Caco-2 (cell line): Measurements from ENCODE around the gene POLDIP2. TPM values are rescaled to one million over a fixed set of nuclear protein-coding genes. Genes with fewer than 3 reads are reported as not detected.
A peak's percentile ranks its signal among the peaks of the same experiment; 100 is the strongest.

ENCODE experiments used
- BruUV-seq: library from RNA; stranded (reverse); fragments of 400-500 nt; replicated peaks from 2 replicates; lab custom pipeline; 2021; lab: Mats Ljungman, UMichigan
- CTCF ChIA-PET: fragments of 300-600 bp; sonication (Branson Sonifier 250); formaldehyde crosslinking; loops from one replicate; lab custom pipeline; 2022; ENCODE audit warnings: antibody characterized with exemption; lab: Charles Lee
- POLR2A ChIA-PET: fragments of 300-600 bp; sonication (Branson Sonifier 250); formaldehyde crosslinking; loops from one replicate; lab custom pipeline; 2022; ENCODE audit warnings: antibody characterized with exemption; lab: Charles Lee
- DNase-seq, 2 experiments: peaks; one replicate each; pipeline versions ENCODE4 v3.0.0 to v3.0.0-alpha.2; 2020 to 2022
- H3K27me3 ChIP-seq: replicated peaks from 2 replicates; pipeline ENCODE4 v1.6.0; 2011; ENCODE audit warnings: low read length; ENCODE audit not compliant: control insufficient read depth, insufficient read depth
- H3K36me3 ChIP-seq: 2 replicates; pipeline ENCODE4 v1.5.1; 2011; ENCODE audit warnings: low read length; ENCODE audit not compliant: control insufficient read depth, insufficient read depth
- H3K4me1 ChIP-seq: fragments of 250-450 bp; sonication (Bioruptor Pico); 2 replicates; pipeline ENCODE4 v1.5.1; 2020; ENCODE audit warnings: mild to moderate bottlenecking
- H3K4me3 ChIP-seq: 2 replicates; pipeline ENCODE4 v1.5.1; 2011; ENCODE audit warnings: low read depth, mild to moderate bottlenecking, control low read depth, low read length
- H3K9me3 ChIP-seq: fragments of 250-450 bp; sonication (Bioruptor Pico); 2 replicates; pipeline ENCODE4 v1.5.1; 2020; ENCODE audit warnings: mild to moderate bottlenecking, moderate library complexity
- H3K27ac Mint-ChIP-seq: one replicate; pipeline ENCODE4 v1.8.0; 2022; ENCODE audit warnings: mixed read lengths; ENCODE audit not compliant: unreplicated experiment
- H3K27me3 Mint-ChIP-seq: one replicate; pipeline ENCODE4 v1.8.0; 2022; ENCODE audit warnings: mixed read lengths; ENCODE audit not compliant: insufficient read depth, unreplicated experiment
- H3K36me3 Mint-ChIP-seq: one replicate; pipeline ENCODE4 v1.8.0; 2022; ENCODE audit warnings: mild to moderate bottlenecking, mixed read lengths; ENCODE audit not compliant: insufficient read depth, unreplicated experiment
- H3K4me1 Mint-ChIP-seq: one replicate; pipeline ENCODE4 v1.8.0; 2022; ENCODE audit warnings: low read depth, mixed read lengths; ENCODE audit not compliant: unreplicated experiment
- H3K4me3 Mint-ChIP-seq: one replicate; pipeline ENCODE4 v1.8.0; 2022; ENCODE audit warnings: mild to moderate bottlenecking, moderate library complexity, mixed read lengths; ENCODE audit not compliant: unreplicated experiment
- H3K9me3 Mint-ChIP-seq: one replicate; pipeline ENCODE4 v1.8.0; 2022; ENCODE audit warnings: mixed read lengths; ENCODE audit not compliant: unreplicated experiment
- CTCF ChIP-seq, 2 experiments: fragments of 200-600 bp in 1 of 2; IDR thresholded peaks; 1 replicate in 1 of 2; 2 replicates in 1 of 2; pipeline versions ENCODE4 v1.5.1 to v1.8.0; 2011 to 2022; ENCODE audit warnings: antibody characterized with exemption in 1 of 2, control low read depth in 1 of 2, inconsistent platforms in 1 of 2, low read depth in 1 of 2, low read length in 1 of 2, mild to moderate bottlenecking in 1 of 2, moderate library complexity in 1 of 2; ENCODE audit not compliant: insufficient read depth in 1 of 2, severe bottlenecking in 1 of 2, unreplicated experiment in 1 of 2
- intact Hi-C: fragments of 100-400 bp; cut with micrococcal nuclease; formaldehyde crosslinking; loops from one replicate; pipeline ENCODE4 v1.10.0; 2022; ENCODE audit not compliant: unreplicated experiment
- total RNA-seq: library from RNA; stranded (reverse); gene quantifications from 2 replicates; pipeline ENCODE4 v1.2.3, GENCODE V29; 2022

POLDIP2 gene
- total RNA-seq, 1 experiment from 2014 or later = 257 TPM

GRCh38 chr17:28334171-28334570, 23.2 kb downstream of the POLDIP2 start:
- POLR2A ChIA-PET = interaction anchor here (2.5 to 3.0 kb wide), 5 partner anchors 10 to 36 kb away, joined by 11 to 139 read pairs (median 75); partner anchors contain the start of genes POLDIP2, SARM1, TMEM97 and VTN
- Histone ChIP-seq H3K4me1 (peaks cover 27% of the 10 kb centered on the region), H3K36me3 (peaks cover 9% of the 10 kb centered on the region), H3K27me3 (no peaks in the 10 kb centered on the region), H3K9me3 (no peaks in the 10 kb centered on the region), H3K4me3 (peak overlapping the region; percentile 86)
- intact Hi-C loops = loop anchor here (10.0 kb wide), 1 partner anchor 241 kb away; the partner anchor contains the start of genes ALDOC and PIGS
- peaks cover 33% of the 10 kb centered on the region for H3K4me1 Mint-ChIP-seq
- H3K9me3 Mint-ChIP-seq = no peaks in the 10 kb centered on the region
- H3K36me3 Mint-ChIP-seq = peaks cover 77% of the 10 kb centered on the region
- H3K4me3 Mint-ChIP-seq = peak overlapping the region; percentile 97
- H3K27ac Mint-ChIP-seq = peak overlapping the region; percentile 98
- BruUV-seq = no TSS peak
- H3K27me3 Mint-ChIP-seq = no peaks in the 10 kb centered on the region
- CTCF ChIA-PET = interaction anchor here (2.4 to 3.0 kb wide), 6 partner anchors 15 to 106 kb away, joined by 14 to 44 read pairs (median 36); partner anchors contain the start of genes POLDIP2, SARM1, TMEM97 and VTN
- peak in 1 of 2 experiments; percentile 21 for DNase-seq
- no peak for TF ChIP-seq CTCF (IDR thresholded peaks at IDR 0.05; ENCODE audit: insufficient read depth in 1 of 2, low read depth in 1 of 2, low read length in 1 of 2, severe bottlenecking in 1 of 2, unreplicated experiment in 1 of 2)

GRCh38 chr17:28333083-28333746, 24.1 kb downstream of the POLDIP2 start:
- ChIA-PET POLR2A (interaction anchor here (0.5 kb wide), 1 partner anchor 24 kb away, joined by 3 read pairs; the partner anchor contains the start of gene POLDIP2), CTCF (interaction anchor here (0.6 kb wide), 1 partner anchor 480 kb away, joined by 4 read pairs; no protein-coding TSS in a partner anchor)
- Histone ChIP-seq H3K36me3 (peaks cover 9% of the 10 kb centered on the region), H3K27me3 (no peaks in the 10 kb centered on the region), H3K4me1 (peaks cover 36% of the 10 kb centered on the region), H3K9me3 (no peaks in the 10 kb centered on the region), H3K4me3 (no peak overlapping the region)
- Mint-ChIP-seq H3K36me3 (peaks cover 77% of the 10 kb centered on the region), H3K4me3 (peak overlapping the region; percentile 97), H3K9me3 (no peaks in the 10 kb centered on the region), H3K27me3 (no peaks in the 10 kb centered on the region), H3K4me1 (peaks cover 40% of the 10 kb centered on the region), H3K27ac (no peak overlapping the region)
- TF ChIP-seq CTCF (IDR thresholded peaks at IDR 0.05; ENCODE audit: insufficient read depth in 1 of 2, low read depth in 1 of 2, low read length in 1 of 2, severe bottlenecking in 1 of 2, unreplicated experiment in 1 of 2) = no peak
- peak in 1 of 2 experiments; percentile 36 for DNase-seq
- intact Hi-C loops = loop anchor here (10.0 kb wide), 1 partner anchor 242 kb away; the partner anchor contains the start of genes ALDOC and PIGS
- BruUV-seq = no TSS peak

- Histone ChIP-seq H3K4me1 (peaks cover 40% of the 10 kb centered on the region), H3K27me3 (no peaks in the 10 kb centered on the region), H3K4me3 (no peak overlapping the region), H3K36me3 (peaks cover 10% of the 10 kb centered on the region), H3K9me3 (no peaks in the 10 kb centered on the region)
- H3K9me3 Mint-ChIP-seq = no peaks in the 10 kb centered on the region
- no TSS peak for BruUV-seq
- ChIA-PET POLR2A (interaction anchor here (0.6 kb wide), 1 partner anchor 67 kb away, joined by 3 read pairs; no protein-coding TSS in a partner anchor), CTCF (interaction anchor here (1.1 to 1.3 kb wide), 2 partner anchors 12 to 26 kb away, joined by 4 read pairs; no protein-coding TSS in a partner anchor)
- intact Hi-C loops = loop anchor here (10.0 kb wide), 1 partner anchor 243 kb away; the partner anchor contains the start of genes ALDOC and PIGS
- H3K27ac Mint-ChIP-seq = no peak overlapping the region
- peak in 1 of 2 experiments; percentile 47 for DNase-seq
- TF ChIP-seq CTCF (IDR thresholded peaks at IDR 0.05; ENCODE audit: insufficient read depth in 1 of 2, low read depth in 1 of 2, low read length in 1 of 2, severe bottlenecking in 1 of 2, unreplicated experiment in 1 of 2) = no peak
- peak overlapping the region; percentile 2 for H3K4me3 Mint-ChIP-seq
- no peaks in the 10 kb centered on the region for H3K27me3 Mint-ChIP-seq
- peaks cover 37% of the 10 kb centered on the region for H3K4me1 Mint-ChIP-seq
- H3K36me3 Mint-ChIP-seq = peaks cover 82% of the 10 kb centered on the region
These were observed 25.4 kb downstream of the POLDIP2 start for GRCh38 chr17:28331891-28332420.
